ENCODE data around the gene BTK.
"Not testable (repeated sequence)": the region's sequence is repeated elsewhere in the genome, so short reads cannot be mapped to it uniquely, and the experiment has no call there.

BTK gene

DNA sequence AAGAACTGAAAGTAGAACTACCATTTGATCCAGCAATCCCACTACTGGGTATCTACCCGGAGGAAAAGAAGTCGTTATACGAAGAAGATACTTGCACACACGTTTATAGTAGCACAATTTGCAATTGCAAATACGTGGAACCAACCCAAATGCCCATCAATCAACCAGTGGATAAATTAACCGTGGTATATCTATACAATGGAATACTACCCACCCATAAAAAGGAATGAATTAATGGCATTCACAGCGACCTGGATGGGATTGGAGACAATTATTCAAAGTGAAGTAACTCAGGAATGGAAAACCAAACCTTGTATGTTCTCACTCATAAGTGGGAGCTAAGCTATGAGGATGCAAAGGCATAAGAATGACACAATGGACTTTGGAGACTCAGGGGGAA lies 51.7 kb downstream of the BTK start:
- not testable (repeated sequence) for H3K27ac ChIP-seq (ENCODE audit: low read depth, low read length); H3K27me3 ChIP-seq (ENCODE audit: control insufficient read depth, insufficient read depth, low read length); H3K4me1 ChIP-seq (ENCODE audit: control insufficient read depth, insufficient read depth, low read length); H3K36me3 ChIP-seq (ENCODE audit: control insufficient read depth, insufficient read depth, low read length); H3K9me3 ChIP-seq (ENCODE audit: control insufficient read depth, insufficient read depth, low read depth, low read length); H3K4me3 ChIP-seq (ENCODE audit: low read depth, low read length); H3K9ac ChIP-seq (ENCODE audit: low read length)

DNA sequence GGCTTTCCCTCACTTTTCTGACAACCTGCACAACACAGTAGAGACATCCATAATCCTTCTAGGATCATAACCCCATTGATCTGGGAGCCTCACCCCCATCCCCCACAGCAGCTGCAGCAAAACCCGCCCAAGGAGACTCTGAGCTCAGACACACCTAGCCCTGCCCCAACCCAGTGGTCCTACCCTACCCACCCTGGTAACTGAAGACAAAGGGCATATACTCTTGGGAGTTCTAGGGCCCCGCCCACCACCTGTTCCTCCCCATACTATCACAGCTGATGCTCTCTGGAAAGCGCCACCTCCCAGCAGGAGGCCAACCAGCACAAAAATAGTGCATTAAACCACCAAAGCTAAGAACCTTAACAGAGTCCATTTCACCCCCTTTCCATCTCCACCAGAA lies 59.4 kb downstream of the BTK start:
- not testable (repeated sequence) for H3K4me3 ChIP-seq (ENCODE audit: low read depth, low read length); H3K9ac ChIP-seq (ENCODE audit: low read length); H3K4me1 ChIP-seq (ENCODE audit: control insufficient read depth, insufficient read depth, low read length); H3K27me3 ChIP-seq (ENCODE audit: control insufficient read depth, insufficient read depth, low read length); H3K36me3 ChIP-seq (ENCODE audit: control insufficient read depth, insufficient read depth, low read length); H3K27ac ChIP-seq (ENCODE audit: low read depth, low read length); H3K9me3 ChIP-seq (ENCODE audit: control insufficient read depth, insufficient read depth, low read depth, low read length)

DNA sequence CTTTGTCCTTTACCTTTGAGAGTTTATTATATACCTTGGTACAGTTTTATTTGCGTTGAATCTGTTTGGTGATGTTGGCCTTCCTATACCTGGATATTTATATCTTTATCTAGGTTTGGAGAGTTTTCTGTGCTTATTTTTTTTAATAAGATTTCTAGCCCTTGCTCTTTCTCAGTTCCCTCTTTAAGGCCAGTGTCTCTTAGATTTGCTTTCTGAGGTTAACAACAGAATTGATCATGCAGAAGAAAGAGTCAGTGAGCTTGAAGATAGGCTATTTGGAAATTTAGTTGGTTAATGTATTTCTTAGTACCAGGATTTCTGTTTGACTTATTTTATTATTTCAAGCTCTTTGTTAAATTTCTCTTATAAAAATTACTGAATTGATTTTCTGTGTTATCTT lies 82.2 kb downstream of the BTK start:
- no peak overlapping the region for H3K9ac ChIP-seq (ENCODE audit: low read length)
- H3K36me3 ChIP-seq (ENCODE audit: control insufficient read depth, insufficient read depth, low read length): no peaks in the 10 kb centered on the region
- no peak overlapping the region for H3K4me3 ChIP-seq (ENCODE audit: low read depth, low read length)
- peaks cover 3% of the 10 kb centered on the region; the same call in 1 of the 2 replicates for H3K9me3 ChIP-seq (ENCODE audit: control insufficient read depth, insufficient read depth, low read depth, low read length)
- H3K4me1 ChIP-seq (ENCODE audit: control insufficient read depth, insufficient read depth, low read length): no peaks in the 10 kb centered on the region
- H3K27me3 ChIP-seq (ENCODE audit: control insufficient read depth, insufficient read depth, low read length): peaks cover 2% of the 10 kb centered on the region; the same call in 1 of the 2 replicates
- H3K27ac ChIP-seq (ENCODE audit: low read depth, low read length): no peak overlapping the region
